Panc1 (cell line): Measurements from ENCODE around the gene HLA-DQA1. TPM values are rescaled to one million over a fixed set of nuclear protein-coding genes. Genes with fewer than 3 reads are reported as not detected.

Experiments used
- ATAC-seq: fragments of 200-7000 bp; cut with Tn5 transposase; 2 replicates; pipeline ENCODE4 v1.9.1; 2020; ENCODE audit warnings: mild to moderate bottlenecking, moderate library complexity
- BruUV-seq: library from RNA; stranded (reverse); fragments of 400-500 nt; replicated peaks from 2 replicates; lab custom pipeline; 2021; lab: Mats Ljungman, UMichigan
- CTCF ChIA-PET: fragments of 300-600 bp; sonication (Branson Sonifier 250); formaldehyde crosslinking; loops from one replicate; lab custom pipeline; 2022; ENCODE audit warnings: antibody characterized with exemption; lab: Charles Lee
- POLR2A ChIA-PET: fragments of 300-600 bp; sonication (Branson Sonifier 250); formaldehyde crosslinking; loops from one replicate; lab custom pipeline; 2022; ENCODE audit warnings: antibody characterized with exemption; lab: Charles Lee
- DNase-seq: peaks from one replicate; pipeline ENCODE4 v3.0.0-alpha.2; 2010; ENCODE audit warnings: low read depth, low spot score
- H3K27ac ChIP-seq: 2 replicates; pipeline ENCODE4 v1.5.1; 2011; ENCODE audit warnings: mild to moderate bottlenecking, low read length, inconsistent platforms
- H3K27me3 ChIP-seq: fragments of 200-500 bp; sonication (Bioruptor generic); 2 replicates; pipeline ENCODE4 v1.6.0; 2014; ENCODE audit warnings: low read length, inconsistent platforms; ENCODE audit not compliant: control insufficient read depth, insufficient read depth
- H3K36me3 ChIP-seq: fragments of 200-500 bp; sonication (Bioruptor generic); 2 replicates; pipeline ENCODE4 v1.5.1; 2014; ENCODE audit warnings: inconsistent platforms, mild to moderate bottlenecking, low read length, moderate library complexity; ENCODE audit not compliant: control insufficient read depth, insufficient read depth
- H3K4me1 ChIP-seq: 2 replicates; pipeline ENCODE4 v1.5.1; 2011; ENCODE audit warnings: inconsistent platforms, mild to moderate bottlenecking, low read length, moderate library complexity; ENCODE audit not compliant: control insufficient read depth, insufficient read depth
- H3K4me3 ChIP-seq, 2 experiments: 2 replicates each; pipeline ENCODE4 v1.5.1; 2011 to 2012; ENCODE audit warnings: low read depth in 2 of 2, low read length in 2 of 2, mild to moderate bottlenecking in 2 of 2, inconsistent platforms in 1 of 2, moderate library complexity in 1 of 2
- H3K9me3 ChIP-seq: fragments of 200-500 bp; sonication (Bioruptor generic); 2 replicates; pipeline ENCODE4 v1.5.1; 2014; ENCODE audit warnings: low read depth, mild to moderate bottlenecking, inconsistent platforms, low read length, moderate library complexity; ENCODE audit not compliant: control insufficient read depth, insufficient read depth
- CTCF ChIP-seq: fragments of 450-650 bp; IDR thresholded peaks from 2 replicates; pipeline ENCODE4 v1.5.1; 2017; ENCODE audit warnings: mild to moderate bottlenecking
- POLR2AphosphoS5 ChIP-seq: IDR thresholded peaks from 2 replicates; pipeline ENCODE4 v1.6.1; 2012; ENCODE audit warnings: mild to moderate bottlenecking, low read depth, low read length, moderate library complexity
- SIN3A ChIP-seq: IDR thresholded peaks from 2 replicates; pipeline ENCODE4 v1.6.1; 2012; ENCODE audit warnings: low read depth, mild to moderate bottlenecking, low read length, moderate library complexity, borderline replicate concordance; ENCODE audit not compliant: insufficient read depth
- TCF7L2 ChIP-seq: IDR thresholded peaks from 2 replicates; pipeline ENCODE4 v1.6.1; 2011; ENCODE audit warnings: mild to moderate bottlenecking, low read depth, low read length, inconsistent platforms
- in situ Hi-C: cut with HindIII; loops from 2 replicates; pipeline ENCODE4 v1.10.0; 2016; ENCODE audit warnings: low sequenced_read_pairs, low pct_unique_long_range_greater_than_20kb
- intact Hi-C: fragments of 100-400 bp; cut with micrococcal nuclease; formaldehyde crosslinking; loops from one replicate; pipeline ENCODE4 v1.10.0; 2022; ENCODE audit not compliant: unreplicated experiment
- total RNA-seq: library from RNA; stranded (reverse); gene quantifications from one replicate; pipeline ENCODE4 v1.2.1, GENCODE V29; 2021; ENCODE audit not compliant: unreplicated experiment
- TF ChIP-seq, protein P1 (sequence below), 2 experiments: IDR thresholded peaks; 2 replicates each; pipeline ENCODE4 v1.6.1; 2011 to 2012; ENCODE audit warnings: low read depth in 2 of 2, control low read depth in 1 of 2, low read length in 1 of 2, mild to moderate bottlenecking in 1 of 2, moderate library complexity in 1 of 2; ENCODE audit not compliant: insufficient read depth in 1 of 2

The HLA-DQA1 gene
- total RNA-seq, 1 experiment from 2014 or later: 0.39 TPM

GRCh38 chr6:32662836-32663235 is 25.6 kb downstream of the HLA-DQA1 start:
- no peak for ATAC-seq
- Histone ChIP-seq H3K4me3 (no peak overlapping the region), H3K27ac (no peak overlapping the region), H3K9me3 (no peaks in the 10 kb centered on the region), H3K4me1 (peaks cover 3% of the 10 kb centered on the region; the same call in 1 of the 2 replicates), H3K27me3 (peaks cover 46% of the 10 kb centered on the region), H3K36me3 (no peaks in the 10 kb centered on the region)
- CTCF ChIA-PET: no interaction called here
- DNase-seq: no peak
- intact Hi-C loops: no loop called here
- POLR2A ChIA-PET: no interaction called here
- TF ChIP-seq SIN3A (no peak), CTCF (no peak), POLR2AphosphoS5 (no peak), TCF7L2 (no peak)
- TF ChIP-seq, protein P1, sequence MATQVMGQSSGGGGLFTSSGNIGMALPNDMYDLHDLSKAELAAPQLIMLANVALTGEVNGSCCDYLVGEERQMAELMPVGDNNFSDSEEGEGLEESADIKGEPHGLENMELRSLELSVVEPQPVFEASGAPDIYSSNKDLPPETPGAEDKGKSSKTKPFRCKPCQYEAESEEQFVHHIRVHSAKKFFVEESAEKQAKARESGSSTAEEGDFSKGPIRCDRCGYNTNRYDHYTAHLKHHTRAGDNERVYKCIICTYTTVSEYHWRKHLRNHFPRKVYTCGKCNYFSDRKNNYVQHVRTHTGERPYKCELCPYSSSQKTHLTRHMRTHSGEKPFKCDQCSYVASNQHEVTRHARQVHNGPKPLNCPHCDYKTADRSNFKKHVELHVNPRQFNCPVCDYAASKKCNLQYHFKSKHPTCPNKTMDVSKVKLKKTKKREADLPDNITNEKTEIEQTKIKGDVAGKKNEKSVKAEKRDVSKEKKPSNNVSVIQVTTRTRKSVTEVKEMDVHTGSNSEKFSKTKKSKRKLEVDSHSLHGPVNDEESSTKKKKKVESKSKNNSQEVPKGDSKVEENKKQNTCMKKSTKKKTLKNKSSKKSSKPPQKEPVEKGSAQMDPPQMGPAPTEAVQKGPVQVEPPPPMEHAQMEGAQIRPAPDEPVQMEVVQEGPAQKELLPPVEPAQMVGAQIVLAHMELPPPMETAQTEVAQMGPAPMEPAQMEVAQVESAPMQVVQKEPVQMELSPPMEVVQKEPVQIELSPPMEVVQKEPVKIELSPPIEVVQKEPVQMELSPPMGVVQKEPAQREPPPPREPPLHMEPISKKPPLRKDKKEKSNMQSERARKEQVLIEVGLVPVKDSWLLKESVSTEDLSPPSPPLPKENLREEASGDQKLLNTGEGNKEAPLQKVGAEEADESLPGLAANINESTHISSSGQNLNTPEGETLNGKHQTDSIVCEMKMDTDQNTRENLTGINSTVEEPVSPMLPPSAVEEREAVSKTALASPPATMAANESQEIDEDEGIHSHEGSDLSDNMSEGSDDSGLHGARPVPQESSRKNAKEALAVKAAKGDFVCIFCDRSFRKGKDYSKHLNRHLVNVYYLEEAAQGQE (IDR thresholded peaks at IDR 0.05; ENCODE audit: insufficient read depth in 1 of 2, low read depth in 2 of 2, low read length in 1 of 2): no peak
- in situ Hi-C loops: no loop called here
- no TSS peak for BruUV-seq

- TF ChIP-seq CTCF (no peak), TCF7L2 (no peak), SIN3A (no peak), POLR2AphosphoS5 (no peak)
- TF ChIP-seq, protein P1 (IDR thresholded peaks at IDR 0.05; ENCODE audit: insufficient read depth in 1 of 2, low read depth in 2 of 2, low read length in 1 of 2): no peak
- CTCF ChIA-PET: no interaction called here
- DNase-seq: no peak
- intact Hi-C loops (no loop called here), in situ Hi-C loops (no loop called here)
- Histone ChIP-seq H3K27me3 (peaks cover 50% of the 10 kb centered on the region), H3K36me3 (no peaks in the 10 kb centered on the region), H3K9me3 (no peaks in the 10 kb centered on the region), H3K27ac (no peak overlapping the region), H3K4me3 (no peak overlapping the region; a peak in 2 of 4 replicates), H3K4me1 (peaks cover 3% of the 10 kb centered on the region; the same call in 1 of the 2 replicates)
- no TSS peak for BruUV-seq
- no peak for ATAC-seq
- POLR2A ChIA-PET: no interaction called here
These were observed 27.1 kb downstream of the HLA-DQA1 start for GRCh38 chr6:32664354-32664753.
